IMR-90 (cell line): ENCODE data around the gene MDM2.

Experiments
- CEBPB ChIP-seq: IDR thresholded peaks from 2 replicates; pipeline ENCODE4 v1.6.1; 2012; ENCODE audit warnings: low read depth, low read length, improper control_type of control experiment
- FOS ChIP-seq: fragments of 150-350 bp; IDR thresholded peaks from 2 replicates; pipeline ENCODE4 v1.6.1; 2016; ENCODE audit warnings: low read depth, low read length
- MAFK ChIP-seq: IDR thresholded peaks from 2 replicates; pipeline ENCODE4 v1.6.1; 2012; ENCODE audit warnings: low read depth, low read length, improper control_type of control experiment
- MXI1 ChIP-seq: IDR thresholded peaks from 2 replicates; pipeline ENCODE4 v1.6.1; 2012; ENCODE audit warnings: low read depth, mild to moderate bottlenecking, low read length, moderate library complexity, borderline replicate concordance
- NFE2L2 ChIP-seq: fragments of 150-350 bp; IDR thresholded peaks from 2 replicates; pipeline ENCODE4 v1.6.1; 2016; ENCODE audit warnings: low read depth, mild to moderate bottlenecking, low read length
- POLR2A ChIP-seq: IDR thresholded peaks from 2 replicates; pipeline ENCODE4 v1.6.1; 2012; ENCODE audit warnings: mild to moderate bottlenecking, low read depth, low read length
- RAD21 ChIP-seq: IDR thresholded peaks from 2 replicates; pipeline ENCODE4 v1.6.1; 2012; ENCODE audit warnings: low read length, improper control_type of control experiment
- RFX5 ChIP-seq: IDR thresholded peaks from 2 replicates; pipeline ENCODE4 v1.8.0; 2012; ENCODE audit warnings: low read depth, mild to moderate bottlenecking, low read length, moderate library complexity
- SMC3 ChIP-seq: fragments of 150-350 bp; IDR thresholded peaks from 2 replicates; pipeline ENCODE4 v1.6.1; 2016; ENCODE audit warnings: low read depth, mild to moderate bottlenecking, antibody characterized with exemption, low read length, moderate library complexity
- USF2 ChIP-seq: fragments of 150-350 bp; IDR thresholded peaks from 2 replicates; pipeline ENCODE4 v1.6.1; 2017; ENCODE audit warnings: mild to moderate bottlenecking, antibody characterized with exemption, low read length, low read depth
- TF ChIP-seq, protein P1 (sequence below): fragments of 150-350 bp; IDR thresholded peaks from 2 replicates; pipeline ENCODE4 v1.6.1; 2016; ENCODE audit warnings: low read depth, mild to moderate bottlenecking, low read length, moderate library complexity, borderline replicate concordance
- TF ChIP-seq, protein P2 (sequence below): conservative IDR thresholded peaks from 2 replicates; pipeline ENCODE4 v1.5.1; 2012; ENCODE audit warnings: mild to moderate bottlenecking, low read depth, low read length, improper control_type of control experiment

DNA sequence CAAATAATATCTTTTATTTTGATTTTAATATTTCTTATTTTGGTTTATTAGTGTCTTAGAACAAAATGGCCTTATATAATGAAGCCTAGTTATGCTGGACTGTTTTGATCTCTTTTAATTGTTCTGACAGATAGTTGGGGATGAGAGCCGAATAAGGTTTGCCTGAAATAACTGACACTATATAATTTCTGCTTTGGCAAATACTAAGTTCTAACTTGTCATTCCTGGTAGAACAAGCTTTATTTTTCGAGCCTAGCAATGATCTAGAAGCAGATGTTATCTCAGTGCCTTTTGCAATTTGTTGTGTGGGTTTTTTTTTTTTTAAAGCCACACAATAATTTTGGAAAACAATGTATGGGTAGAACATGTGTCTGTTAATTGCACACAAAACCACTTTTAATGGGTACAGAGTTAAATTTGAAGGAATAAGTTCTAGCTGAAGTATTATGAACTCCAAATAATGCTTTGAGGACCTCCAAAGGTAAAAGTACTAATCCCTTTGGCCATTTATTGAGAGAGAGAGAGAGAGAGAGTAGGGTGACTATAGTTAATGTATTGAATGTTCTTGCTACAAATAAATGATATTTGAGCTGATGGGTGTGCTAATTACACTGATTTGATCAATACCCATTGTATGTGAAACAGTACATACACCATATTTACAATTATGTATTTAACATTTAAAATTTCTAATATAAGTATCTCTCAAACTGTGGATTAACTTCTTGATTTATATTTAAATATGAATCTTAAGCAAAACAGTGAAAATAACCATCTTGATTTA lies 35.0 kb downstream of the MDM2 start:
- TF ChIP-seq, protein P1, sequence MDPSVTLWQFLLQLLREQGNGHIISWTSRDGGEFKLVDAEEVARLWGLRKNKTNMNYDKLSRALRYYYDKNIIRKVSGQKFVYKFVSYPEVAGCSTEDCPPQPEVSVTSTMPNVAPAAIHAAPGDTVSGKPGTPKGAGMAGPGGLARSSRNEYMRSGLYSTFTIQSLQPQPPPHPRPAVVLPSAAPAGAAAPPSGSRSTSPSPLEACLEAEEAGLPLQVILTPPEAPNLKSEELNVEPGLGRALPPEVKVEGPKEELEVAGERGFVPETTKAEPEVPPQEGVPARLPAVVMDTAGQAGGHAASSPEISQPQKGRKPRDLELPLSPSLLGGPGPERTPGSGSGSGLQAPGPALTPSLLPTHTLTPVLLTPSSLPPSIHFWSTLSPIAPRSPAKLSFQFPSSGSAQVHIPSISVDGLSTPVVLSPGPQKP = no peak
- TF ChIP-seq, protein P2, sequence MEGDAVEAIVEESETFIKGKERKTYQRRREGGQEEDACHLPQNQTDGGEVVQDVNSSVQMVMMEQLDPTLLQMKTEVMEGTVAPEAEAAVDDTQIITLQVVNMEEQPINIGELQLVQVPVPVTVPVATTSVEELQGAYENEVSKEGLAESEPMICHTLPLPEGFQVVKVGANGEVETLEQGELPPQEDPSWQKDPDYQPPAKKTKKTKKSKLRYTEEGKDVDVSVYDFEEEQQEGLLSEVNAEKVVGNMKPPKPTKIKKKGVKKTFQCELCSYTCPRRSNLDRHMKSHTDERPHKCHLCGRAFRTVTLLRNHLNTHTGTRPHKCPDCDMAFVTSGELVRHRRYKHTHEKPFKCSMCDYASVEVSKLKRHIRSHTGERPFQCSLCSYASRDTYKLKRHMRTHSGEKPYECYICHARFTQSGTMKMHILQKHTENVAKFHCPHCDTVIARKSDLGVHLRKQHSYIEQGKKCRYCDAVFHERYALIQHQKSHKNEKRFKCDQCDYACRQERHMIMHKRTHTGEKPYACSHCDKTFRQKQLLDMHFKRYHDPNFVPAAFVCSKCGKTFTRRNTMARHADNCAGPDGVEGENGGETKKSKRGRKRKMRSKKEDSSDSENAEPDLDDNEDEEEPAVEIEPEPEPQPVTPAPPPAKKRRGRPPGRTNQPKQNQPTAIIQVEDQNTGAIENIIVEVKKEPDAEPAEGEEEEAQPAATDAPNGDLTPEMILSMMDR = no peak
- TF ChIP-seq POLR2A (no peak), CEBPB (no peak), MAFK (no peak), MXI1 (no peak), FOS (no peak), SMC3 (no peak), RFX5 (no peak), RAD21 (no peak), NFE2L2 (no peak), USF2 (no peak)
